ENCODE measurements around the gene HPGD. TPM values are rescaled to one million over a fixed set of nuclear protein-coding genes. Genes with fewer than 3 reads are reported as not detected.

Gene HPGD
- total RNA-seq, 1 experiment from 2014 or later, result 1.2 TPM

DNA sequence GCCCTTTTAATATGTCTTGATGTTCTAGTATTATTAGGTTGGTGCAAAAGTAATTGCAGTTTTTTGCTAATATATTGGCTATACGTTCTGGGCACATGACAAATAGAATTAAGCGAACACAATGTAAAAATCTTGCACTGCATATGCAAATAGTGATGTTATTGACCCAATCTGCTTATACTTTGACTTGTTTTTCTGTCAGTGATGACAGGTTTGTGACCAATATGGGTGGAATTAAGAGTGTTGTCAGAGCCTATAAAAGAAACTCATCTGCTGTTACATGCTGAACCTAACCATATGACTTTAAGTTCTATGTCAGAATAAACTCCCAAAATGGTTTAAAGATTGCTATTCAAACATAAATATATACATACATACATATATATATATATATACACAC is 30.7 kb upstream of the HPGD start:
- ATAC-seq (no peak), DNase-seq (ENCODE audit: low read depth, low spot score) (no peak)
- H3K27me3 ChIP-seq (ENCODE audit: control insufficient read depth, insufficient read depth, low read length), result no peaks in the 10 kb centered on the region
- no TSS peak for BruUV-seq (replicated peaks)
- H3K9me3 ChIP-seq (ENCODE audit: control insufficient read depth, insufficient read depth, low read depth, low read length), result no peaks in the 10 kb centered on the region
- CTCF ChIA-PET, result no interaction called here
- H3K36me3 ChIP-seq (ENCODE audit: control insufficient read depth, insufficient read depth, low read length), result no peaks in the 10 kb centered on the region
- no peak overlapping the region for H3K27ac ChIP-seq (ENCODE audit: low read length)
- TF ChIP-seq REST (IDR thresholded peaks at IDR 0.05; ENCODE audit: insufficient read depth in 1 of 2, low read depth in 2 of 2, low read length in 1 of 2) (no peak), POLR2AphosphoS5 (IDR thresholded peaks at IDR 0.05; ENCODE audit: low read depth, low read length) (no peak), SIN3A (IDR thresholded peaks at IDR 0.05; ENCODE audit: borderline replicate concordance, insufficient read depth, low read depth, low read length) (no peak), TCF7L2 (IDR thresholded peaks at IDR 0.05; ENCODE audit: low read depth, low read length) (no peak)
- TF ChIP-seq, protein P1, sequence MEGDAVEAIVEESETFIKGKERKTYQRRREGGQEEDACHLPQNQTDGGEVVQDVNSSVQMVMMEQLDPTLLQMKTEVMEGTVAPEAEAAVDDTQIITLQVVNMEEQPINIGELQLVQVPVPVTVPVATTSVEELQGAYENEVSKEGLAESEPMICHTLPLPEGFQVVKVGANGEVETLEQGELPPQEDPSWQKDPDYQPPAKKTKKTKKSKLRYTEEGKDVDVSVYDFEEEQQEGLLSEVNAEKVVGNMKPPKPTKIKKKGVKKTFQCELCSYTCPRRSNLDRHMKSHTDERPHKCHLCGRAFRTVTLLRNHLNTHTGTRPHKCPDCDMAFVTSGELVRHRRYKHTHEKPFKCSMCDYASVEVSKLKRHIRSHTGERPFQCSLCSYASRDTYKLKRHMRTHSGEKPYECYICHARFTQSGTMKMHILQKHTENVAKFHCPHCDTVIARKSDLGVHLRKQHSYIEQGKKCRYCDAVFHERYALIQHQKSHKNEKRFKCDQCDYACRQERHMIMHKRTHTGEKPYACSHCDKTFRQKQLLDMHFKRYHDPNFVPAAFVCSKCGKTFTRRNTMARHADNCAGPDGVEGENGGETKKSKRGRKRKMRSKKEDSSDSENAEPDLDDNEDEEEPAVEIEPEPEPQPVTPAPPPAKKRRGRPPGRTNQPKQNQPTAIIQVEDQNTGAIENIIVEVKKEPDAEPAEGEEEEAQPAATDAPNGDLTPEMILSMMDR (IDR thresholded peaks at IDR 0.05), result no peak
- POLR2A ChIA-PET, result no interaction called here
- intact Hi-C loops (cut with micrococcal nuclease; ENCODE audit: unreplicated experiment) (no loop called here), in situ Hi-C loops (cut with HindIII; ENCODE audit: low pct_unique_long_range_greater_than_20kb, low sequenced_read_pairs) (no loop called here)
- no peak overlapping the region for H3K4me3 ChIP-seq (ENCODE audit: low read depth in 2 of 2, low read length in 2 of 2)
- no peaks in the 10 kb centered on the region for H3K4me1 ChIP-seq (ENCODE audit: control insufficient read depth, insufficient read depth, low read length)

DNA sequence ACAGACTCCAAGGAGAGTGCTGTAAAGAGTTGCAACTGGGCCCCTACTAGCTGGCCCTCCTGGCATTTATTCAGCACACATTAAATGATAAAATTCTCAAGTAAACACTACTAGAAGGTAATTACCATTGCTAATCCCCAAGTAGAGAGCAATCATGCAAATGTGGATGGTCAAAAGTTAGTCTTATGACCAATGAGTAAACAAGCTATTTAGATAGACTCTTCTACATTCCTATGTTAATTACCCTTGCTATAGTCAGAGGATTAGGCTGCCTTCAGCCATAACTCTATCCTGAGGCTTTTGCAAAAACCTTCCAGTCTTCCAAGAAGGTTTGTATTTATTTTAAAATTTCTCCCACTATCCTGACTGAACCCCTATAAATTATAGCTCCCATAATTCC is 28.3 kb upstream of the HPGD start:
- Histone ChIP-seq H3K27me3 (ENCODE audit: control insufficient read depth, insufficient read depth, low read length) (no peaks in the 10 kb centered on the region), H3K9me3 (ENCODE audit: control insufficient read depth, insufficient read depth, low read depth, low read length) (no peaks in the 10 kb centered on the region), H3K4me3 (ENCODE audit: low read depth in 2 of 2, low read length in 2 of 2) (no peak overlapping the region), H3K36me3 (ENCODE audit: control insufficient read depth, insufficient read depth, low read length) (no peaks in the 10 kb centered on the region), H3K27ac (ENCODE audit: low read length) (no peak overlapping the region), H3K4me1 (ENCODE audit: control insufficient read depth, insufficient read depth, low read length) (no peaks in the 10 kb centered on the region)
- in situ Hi-C loops (cut with HindIII; ENCODE audit: low pct_unique_long_range_greater_than_20kb, low sequenced_read_pairs) (no loop called here), intact Hi-C loops (cut with micrococcal nuclease; ENCODE audit: unreplicated experiment) (no loop called here)
- ChIA-PET CTCF (no interaction called here), POLR2A (no interaction called here)
- TF ChIP-seq SIN3A (IDR thresholded peaks at IDR 0.05; ENCODE audit: borderline replicate concordance, insufficient read depth, low read depth, low read length) (no peak), TCF7L2 (IDR thresholded peaks at IDR 0.05; ENCODE audit: low read depth, low read length) (no peak), POLR2AphosphoS5 (IDR thresholded peaks at IDR 0.05; ENCODE audit: low read depth, low read length) (no peak), REST (IDR thresholded peaks at IDR 0.05; ENCODE audit: insufficient read depth in 1 of 2, low read depth in 2 of 2, low read length in 1 of 2) (no peak)
- TF ChIP-seq, protein P1 (IDR thresholded peaks at IDR 0.05), result no peak
- no TSS peak for BruUV-seq (replicated peaks)
- DNase-seq (ENCODE audit: low read depth, low spot score) (no peak), ATAC-seq (no peak)

Measured in Panc1 (cell line).